GM12872 (cell line): ENCODE results near the gene NGB.

Source experiments
- CTCF ChIP-seq: IDR thresholded peaks from 3 replicates; pipeline ENCODE4 v1.5.1; 2011; ENCODE audit warnings: low read depth, mild to moderate bottlenecking, low read length, moderate library complexity; ENCODE audit not compliant: insufficient read depth

The NGB gene

GRCh38 chr14:77267937-77268699, 2.9 kb downstream of the NGB start:
- TF ChIP-seq CTCF = no peak

GRCh38 chr14:77266336-77266735, 4.7 kb downstream of the NGB start:
- no peak for TF ChIP-seq CTCF

GRCh38 chr14:77265561-77266335, 5.3 kb downstream of the NGB start:
- TF ChIP-seq CTCF = no peak

GRCh38 chr14:77265187-77265515, 5.9 kb downstream of the NGB start:
- TF ChIP-seq CTCF = no peak

GRCh38 chr14:77264466-77265186, 6.4 kb downstream of the NGB start:
- no peak for TF ChIP-seq CTCF

GRCh38 chr14:77260631-77261030, 10.4 kb downstream of the NGB start:
- TF ChIP-seq CTCF = no peak

- TF ChIP-seq CTCF = no peak
Observed at GRCh38 chr14:77260199-77260598, 10.8 kb downstream of the NGB start.
